KMS-11 (cell line): ENCODE data around the gene PEAK3.

Experiments used
- H2AFZ ChIP-seq: fragments of 200-600 bp; sonication (generic); 2 replicates; pipeline ENCODE4 v1.6.1; 2016; ENCODE audit warnings: antibody characterized with exemption, mixed run types, low read depth
- H3K27ac ChIP-seq: fragments of 200-600 bp; sonication (generic); 2 replicates; pipeline ENCODE4 v1.6.1; 2016; ENCODE audit warnings: mild to moderate bottlenecking, mixed run types
- H3K27me3 ChIP-seq: fragments of 200-600 bp; sonication (generic); 2 replicates; pipeline ENCODE4 v1.6.1; 2017; ENCODE audit warnings: mild to moderate bottlenecking, low read depth, mixed run types, moderate library complexity; ENCODE audit not compliant: insufficient read depth
- H3K36me3 ChIP-seq: fragments of 200-600 bp; sonication (generic); 2 replicates; pipeline ENCODE4 v1.6.1; 2017; ENCODE audit warnings: mild to moderate bottlenecking, mixed run types; ENCODE audit not compliant: insufficient read depth
- H3K4me1 ChIP-seq: fragments of 200-600 bp; sonication (generic); 2 replicates; pipeline ENCODE4 v1.6.1; 2016; ENCODE audit warnings: mild to moderate bottlenecking, low read depth, mixed run types; ENCODE audit not compliant: poor library complexity, severe bottlenecking
- H3K4me2 ChIP-seq: fragments of 200-600 bp; sonication (generic); 2 replicates; pipeline ENCODE4 v1.7.0; 2016; ENCODE audit warnings: mild to moderate bottlenecking, mixed run types
- H3K4me3 ChIP-seq: fragments of 200-600 bp; sonication (generic); IDR thresholded peaks from 2 replicates; pipeline ENCODE4 v1.6.1; 2017; ENCODE audit warnings: low read depth, low read length, mixed read lengths; ENCODE audit not compliant: insufficient read depth
- H3K79me2 ChIP-seq: fragments of 200-600 bp; sonication (generic); 2 replicates; pipeline ENCODE4 v1.6.1; 2016; ENCODE audit warnings: low read depth, mixed run types; ENCODE audit not compliant: insufficient read depth
- H3K9ac ChIP-seq: fragments of 200-600 bp; sonication (generic); 2 replicates; pipeline ENCODE4 v1.6.1; 2016; ENCODE audit warnings: mild to moderate bottlenecking, mixed run types
- H4K20me1 ChIP-seq: fragments of 200-600 bp; sonication (generic); 2 replicates; pipeline ENCODE4 v1.6.1; 2016; ENCODE audit warnings: mild to moderate bottlenecking, mixed run types; ENCODE audit not compliant: insufficient read depth
- CTCF ChIP-seq: fragments of 200-600 bp; sonication (generic); conservative IDR thresholded peaks from 2 replicates; pipeline ENCODE4 v1.6.1; 2017; ENCODE audit warnings: low read depth, mild to moderate bottlenecking, antibody characterized with exemption, low read length, moderate library complexity, mixed read lengths

The PEAK3 gene

GRCh38 chr19:2249010-2249866 is 32.7 kb downstream of the PEAK3 start, which contains the start of gene AMH:
TSS of gene AMH (plus strand) at chr19:2249323. CDS start at chr19:2249333, 10 bp downstream.
- no peaks in the 10 kb centered on the region for H4K20me1 ChIP-seq

GRCh38 chr19:2248136-2249009 is 33.6 kb downstream of the PEAK3 start:
- Histone ChIP-seq H4K20me1 (no peaks in the 10 kb centered on the region), H3K4me2 (no peak overlapping the region), H3K9ac (no peak overlapping the region), H2AFZ (no peak overlapping the region), H3K36me3 (no peaks in the 10 kb centered on the region; the same call in 1 of the 2 replicates), H3K27me3 (no peaks in the 10 kb centered on the region), H3K79me2 (no peaks in the 10 kb centered on the region; the same call in 1 of the 2 replicates), H3K4me3 (no peak overlapping the region), H3K27ac (no peak overlapping the region), H3K4me1 (no peaks in the 10 kb centered on the region)
- no peak for TF ChIP-seq CTCF

More at GRCh38 chr19:2249010-2249866, 32.7 kb downstream of the PEAK3 start, which contains the start of gene AMH:
- Histone ChIP-seq H2AFZ (no peak within 1 kb of the TSS), H3K9ac (no peak within 1 kb of the TSS), H3K27ac (no peak within 1 kb of the TSS), H3K79me2 (0 out of 2 replicates have a peak, but pooled peaks cover 3% of the 10 kb centered on the region), H3K4me2 (no peak within 1 kb of the TSS), H3K27me3 (no peaks in the 10 kb centered on the region), H3K4me3 (no peak within 1 kb of the TSS), H3K36me3 (no peaks in the 10 kb centered on the region; the same call in 1 of the 2 replicates), H3K4me1 (peaks cover 1% of the 10 kb centered on the region)
- TF ChIP-seq CTCF: no peak

- H2AFZ ChIP-seq: no peak overlapping the region
- peaks cover 7% of the 10 kb centered on the region for H3K79me2 ChIP-seq
- no peaks in the 10 kb centered on the region; the same call in 1 of the 2 replicates for H3K36me3 ChIP-seq
- no peak overlapping the region for H3K9ac ChIP-seq
- TF ChIP-seq CTCF: no peak
- H3K4me1 ChIP-seq: no peaks in the 10 kb centered on the region
- H3K4me3 ChIP-seq: no peak overlapping the region
- H4K20me1 ChIP-seq: peaks cover 3% of the 10 kb centered on the region; the same call in 1 of the 2 replicates
- H3K27ac ChIP-seq: no peak overlapping the region
- H3K27me3 ChIP-seq: no peaks in the 10 kb centered on the region
- H3K4me2 ChIP-seq: no peak overlapping the region
Observed at GRCh38 chr19:2247433-2248101, 34.4 kb downstream of the PEAK3 start.

DNA sequence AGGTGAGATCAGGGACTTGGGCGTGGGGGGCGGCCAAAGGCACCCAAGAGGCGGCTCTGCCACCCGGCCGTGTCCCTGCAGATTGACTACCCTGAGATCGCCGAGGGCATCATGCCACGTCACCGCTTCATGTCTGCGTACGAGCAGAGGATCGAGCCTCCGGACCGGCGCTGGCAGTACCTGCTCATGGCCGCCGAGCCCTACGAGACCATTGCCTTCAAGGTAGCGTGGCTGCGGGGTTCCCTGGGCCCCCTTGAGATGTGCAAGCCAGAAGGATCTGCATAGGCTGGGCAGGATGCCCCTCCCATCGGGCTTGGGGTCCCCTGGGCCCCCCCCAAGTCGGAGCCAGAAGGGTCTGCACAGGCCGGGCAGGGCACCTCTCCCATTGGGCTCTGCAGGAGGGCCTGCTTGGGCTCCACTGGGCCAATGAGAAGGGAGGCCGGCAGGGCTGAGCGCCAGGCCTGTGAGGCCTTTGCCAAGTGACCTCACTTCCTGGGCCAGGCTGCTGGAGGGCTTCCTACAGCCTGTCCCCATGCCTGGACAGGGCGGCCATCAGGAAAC is 35.1 kb downstream of the PEAK3 start:
- peaks cover 14% of the 10 kb centered on the region for H3K79me2 ChIP-seq
- TF ChIP-seq CTCF: no peak
- no peak overlapping the region for H2AFZ ChIP-seq
- no peak overlapping the region for H3K4me2 ChIP-seq
- H4K20me1 ChIP-seq: peaks cover 6% of the 10 kb centered on the region; the same call in 1 of the 2 replicates
- no peaks in the 10 kb centered on the region; the same call in 1 of the 2 replicates for H3K36me3 ChIP-seq
- H3K9ac ChIP-seq: no peak overlapping the region
- no peaks in the 10 kb centered on the region for H3K27me3 ChIP-seq
- H3K27ac ChIP-seq: no peak overlapping the region
- no peak overlapping the region for H3K4me3 ChIP-seq
- no peaks in the 10 kb centered on the region for H3K4me1 ChIP-seq
